B cell (primary cell): ENCODE results near the gene LAMTOR2.

ENCODE experiments used
- CTCF ChIP-seq: fragments of 200-600 bp; IDR thresholded peaks from one replicate; pipeline ENCODE4 v1.8.0; 2022; ENCODE audit warnings: antibody characterized with exemption, mild to moderate bottlenecking
- EZH2 ChIP-seq: IDR thresholded peaks from 2 replicates; pipeline ENCODE4 v1.6.1; 2012; ENCODE audit warnings: borderline replicate concordance, low read depth, mild to moderate bottlenecking, moderate library complexity, low read length; ENCODE audit not compliant: insufficient read depth, poor library complexity, severe bottlenecking

GRCh38 chr1:156106624-156107488 lies 52.3 kb downstream of the LAMTOR2 start:
- TF ChIP-seq CTCF, result no peak
- TF ChIP-seq EZH2, result no peak
